ENCODE data around the gene COL4A2.
A peak's percentile ranks its signal among the peaks of the same experiment; 100 is the strongest.

The COL4A2 gene

GRCh38 chr13:110330491-110331011 is 23.5 kb downstream of the COL4A2 start:
- Histone ChIP-seq H3K27me3 (ENCODE audit: control insufficient read depth, insufficient read depth, low read length, poor library complexity, severe bottlenecking) (no peaks in the 10 kb centered on the region), H3K9me3 (ENCODE audit: control insufficient read depth, low read length) (no peaks in the 10 kb centered on the region), H3K4me1 (ENCODE audit: control insufficient read depth, insufficient read depth, low read length) (peaks cover 32% of the 10 kb centered on the region), H3K4me3 (ENCODE audit: insufficient read depth, low read depth, low read length) (no peak overlapping the region), H3K27ac (ENCODE audit: insufficient read depth, low read depth, low read length, poor library complexity, severe bottlenecking) (no peak overlapping the region), H3K36me3 (ENCODE audit: control insufficient read depth, insufficient read depth, low read length) (peaks cover 4% of the 10 kb centered on the region)
- 93 to 94% methylated on average over 11 of the region's 11 CpGs for WGBS, 2 experiments

- Histone ChIP-seq H3K27ac (ENCODE audit: insufficient read depth, low read depth, low read length, poor library complexity, severe bottlenecking) (no peak overlapping the region), H3K27me3 (ENCODE audit: control insufficient read depth, insufficient read depth, low read length, poor library complexity, severe bottlenecking) (no peaks in the 10 kb centered on the region), H3K4me3 (ENCODE audit: insufficient read depth, low read depth, low read length) (no peak overlapping the region), H3K4me1 (ENCODE audit: control insufficient read depth, insufficient read depth, low read length) (peaks cover 29% of the 10 kb centered on the region), H3K9me3 (ENCODE audit: control insufficient read depth, low read length) (no peaks in the 10 kb centered on the region), H3K36me3 (ENCODE audit: control insufficient read depth, insufficient read depth, low read length) (peaks cover 4% of the 10 kb centered on the region)
- 94 to 95% methylated on average over 9 to 11 of the region's 11 CpGs for WGBS, 2 experiments
Measured at GRCh38 chr13:110331362-110331761, 24.3 kb downstream of the COL4A2 start.

GRCh38 chr13:110332750-110333149 is 25.7 kb downstream of the COL4A2 start:
- Histone ChIP-seq H3K4me1 (ENCODE audit: control insufficient read depth, insufficient read depth, low read length) (peaks cover 29% of the 10 kb centered on the region), H3K27me3 (ENCODE audit: control insufficient read depth, insufficient read depth, low read length, poor library complexity, severe bottlenecking) (no peaks in the 10 kb centered on the region), H3K4me3 (ENCODE audit: insufficient read depth, low read depth, low read length) (no peak overlapping the region), H3K27ac (ENCODE audit: insufficient read depth, low read depth, low read length, poor library complexity, severe bottlenecking) (no peak overlapping the region), H3K36me3 (ENCODE audit: control insufficient read depth, insufficient read depth, low read length) (peaks cover 4% of the 10 kb centered on the region), H3K9me3 (ENCODE audit: control insufficient read depth, low read length) (no peaks in the 10 kb centered on the region)
- 89 to 92% methylated on average over 2 of the region's 2 CpGs for WGBS, 2 experiments

GRCh38 chr13:110333837-110334236 is 26.8 kb downstream of the COL4A2 start:
- H3K27me3 ChIP-seq (ENCODE audit: control insufficient read depth, insufficient read depth, low read length, poor library complexity, severe bottlenecking): no peaks in the 10 kb centered on the region
- H3K4me1 ChIP-seq (ENCODE audit: control insufficient read depth, insufficient read depth, low read length): peaks cover 39% of the 10 kb centered on the region
- H3K36me3 ChIP-seq (ENCODE audit: control insufficient read depth, insufficient read depth, low read length): peaks cover 4% of the 10 kb centered on the region
- WGBS, 2 experiments: 87 to 89% methylated on average over 12 of the region's 12 CpGs
- H3K9me3 ChIP-seq (ENCODE audit: control insufficient read depth, low read length): no peaks in the 10 kb centered on the region
- no peak overlapping the region for H3K4me3 ChIP-seq (ENCODE audit: insufficient read depth, low read depth, low read length)
- H3K27ac ChIP-seq (ENCODE audit: insufficient read depth, low read depth, low read length, poor library complexity, severe bottlenecking): no peak overlapping the region

GRCh38 chr13:110334256-110334655 is 27.2 kb downstream of the COL4A2 start:
- Histone ChIP-seq H3K27me3 (ENCODE audit: control insufficient read depth, insufficient read depth, low read length, poor library complexity, severe bottlenecking) (no peaks in the 10 kb centered on the region), H3K36me3 (ENCODE audit: control insufficient read depth, insufficient read depth, low read length) (peaks cover 4% of the 10 kb centered on the region), H3K4me1 (ENCODE audit: control insufficient read depth, insufficient read depth, low read length) (peaks cover 42% of the 10 kb centered on the region), H3K27ac (ENCODE audit: insufficient read depth, low read depth, low read length, poor library complexity, severe bottlenecking) (no peak overlapping the region), H3K4me3 (ENCODE audit: insufficient read depth, low read depth, low read length) (no peak overlapping the region), H3K9me3 (ENCODE audit: control insufficient read depth, low read length) (no peaks in the 10 kb centered on the region)
- WGBS, 2 experiments: 97% methylated on average over 8 of the region's 8 CpGs

- Histone ChIP-seq H3K9me3 (ENCODE audit: control insufficient read depth, low read length) (no peaks in the 10 kb centered on the region), H3K4me1 (ENCODE audit: control insufficient read depth, insufficient read depth, low read length) (peaks cover 37% of the 10 kb centered on the region), H3K4me3 (ENCODE audit: insufficient read depth, low read depth, low read length) (no peak overlapping the region), H3K36me3 (ENCODE audit: control insufficient read depth, insufficient read depth, low read length) (peaks cover 4% of the 10 kb centered on the region), H3K27ac (ENCODE audit: insufficient read depth, low read depth, low read length, poor library complexity, severe bottlenecking) (no peak overlapping the region), H3K27me3 (ENCODE audit: control insufficient read depth, insufficient read depth, low read length, poor library complexity, severe bottlenecking) (no peaks in the 10 kb centered on the region)
- 87 to 90% methylated on average over 11 of the region's 11 CpGs for WGBS, 2 experiments
Measured at GRCh38 chr13:110334841-110335490, 27.9 kb downstream of the COL4A2 start.

GRCh38 chr13:110336108-110336507 is 29.0 kb downstream of the COL4A2 start:
- Histone ChIP-seq H3K9me3 (ENCODE audit: control insufficient read depth, low read length) (no peaks in the 10 kb centered on the region), H3K27ac (ENCODE audit: insufficient read depth, low read depth, low read length, poor library complexity, severe bottlenecking) (no peak overlapping the region), H3K4me1 (ENCODE audit: control insufficient read depth, insufficient read depth, low read length) (peaks cover 38% of the 10 kb centered on the region), H3K4me3 (ENCODE audit: insufficient read depth, low read depth, low read length) (no peak overlapping the region), H3K27me3 (ENCODE audit: control insufficient read depth, insufficient read depth, low read length, poor library complexity, severe bottlenecking) (no peaks in the 10 kb centered on the region), H3K36me3 (ENCODE audit: control insufficient read depth, insufficient read depth, low read length) (peaks cover 4% of the 10 kb centered on the region)
- 95% methylated on average over 8 to 9 of the region's 9 CpGs for WGBS, 2 experiments

GRCh38 chr13:110336681-110337080 is 29.6 kb downstream of the COL4A2 start:
- Histone ChIP-seq H3K4me3 (ENCODE audit: insufficient read depth, low read depth, low read length) (no peak overlapping the region), H3K36me3 (ENCODE audit: control insufficient read depth, insufficient read depth, low read length) (peaks cover 4% of the 10 kb centered on the region), H3K27ac (ENCODE audit: insufficient read depth, low read depth, low read length, poor library complexity, severe bottlenecking) (no peak overlapping the region), H3K9me3 (ENCODE audit: control insufficient read depth, low read length) (no peaks in the 10 kb centered on the region), H3K27me3 (ENCODE audit: control insufficient read depth, insufficient read depth, low read length, poor library complexity, severe bottlenecking) (no peaks in the 10 kb centered on the region), H3K4me1 (ENCODE audit: control insufficient read depth, insufficient read depth, low read length) (peaks cover 38% of the 10 kb centered on the region)
- WGBS, 2 experiments: 93 to 95% methylated on average over 5 of the region's 5 CpGs

- WGBS, 2 experiments: 95 to 96% methylated on average over 7 of the region's 7 CpGs
- peaks cover 2% of the 10 kb centered on the region for H3K36me3 ChIP-seq (ENCODE audit: control insufficient read depth, insufficient read depth, low read length)
Measured at GRCh38 chr13:110337247-110337646, 30.2 kb downstream of the COL4A2 start.

GRCh38 chr13:110338441-110339101 is 31.5 kb downstream of the COL4A2 start:
- Histone ChIP-seq H3K27me3 (ENCODE audit: control insufficient read depth, insufficient read depth, low read length, poor library complexity, severe bottlenecking) (no peaks in the 10 kb centered on the region), H3K36me3 (ENCODE audit: control insufficient read depth, insufficient read depth, low read length) (no peaks in the 10 kb centered on the region), H3K4me3 (ENCODE audit: insufficient read depth, low read depth, low read length) (no peak overlapping the region), H3K27ac (ENCODE audit: insufficient read depth, low read depth, low read length, poor library complexity, severe bottlenecking) (peak overlapping the region; percentile 89), H3K9me3 (ENCODE audit: control insufficient read depth, low read length) (no peaks in the 10 kb centered on the region), H3K4me1 (ENCODE audit: control insufficient read depth, insufficient read depth, low read length) (peaks cover 45% of the 10 kb centered on the region)
- WGBS, 2 experiments: 32 to 33% methylated on average over 13 of the region's 13 CpGs

More at GRCh38 chr13:110337247-110337646, 30.2 kb downstream of the COL4A2 start:
- Histone ChIP-seq H3K9me3 (ENCODE audit: control insufficient read depth, low read length) (no peaks in the 10 kb centered on the region), H3K4me1 (ENCODE audit: control insufficient read depth, insufficient read depth, low read length) (peaks cover 42% of the 10 kb centered on the region), H3K4me3 (ENCODE audit: insufficient read depth, low read depth, low read length) (no peak overlapping the region), H3K27ac (ENCODE audit: insufficient read depth, low read depth, low read length, poor library complexity, severe bottlenecking) (no peak overlapping the region), H3K27me3 (ENCODE audit: control insufficient read depth, insufficient read depth, low read length, poor library complexity, severe bottlenecking) (no peaks in the 10 kb centered on the region)
